Astrocyte (in vitro differentiated cells and primary cell): ENCODE measurements around the gene PHKG2. TPM values are rescaled to one million over a fixed set of nuclear protein-coding genes. Genes with fewer than 3 reads are reported as not detected.

Source experiments
- DNase-seq: peaks from one replicate; pipeline ENCODE4 v3.0.0-alpha.2; 2010; ENCODE audit warnings: low read depth
- FAIRE-seq: peaks from 2 replicates; lab custom pipeline; 2011; peaks lifted over from hg19 to GRCh38; lab: Jason Lieb, UNC
- H2AFZ ChIP-seq: 2 replicates; pipeline ENCODE4 v1.6.0; 2012; ENCODE audit warnings: low read depth, low read length, inconsistent platforms
- H3K27ac ChIP-seq: 2 replicates; pipeline ENCODE4 v1.5.1; 2011; ENCODE audit warnings: low read depth, low read length, inconsistent platforms
- H3K27me3 ChIP-seq: 2 replicates; pipeline ENCODE4 v1.6.0; 2011; ENCODE audit warnings: low read length, inconsistent platforms; ENCODE audit not compliant: insufficient read depth
- H3K36me3 ChIP-seq: 2 replicates; pipeline ENCODE4 v1.5.1; 2011; ENCODE audit warnings: low read length, inconsistent platforms; ENCODE audit not compliant: insufficient read depth
- H3K4me1 ChIP-seq: 2 replicates; pipeline ENCODE4 v1.5.1; 2011; ENCODE audit warnings: low read length, inconsistent platforms; ENCODE audit not compliant: insufficient read depth
- H3K4me2 ChIP-seq: 2 replicates; pipeline ENCODE4 v1.6.0; 2012; ENCODE audit warnings: low read length, inconsistent platforms
- H3K4me3 ChIP-seq: 2 replicates; pipeline ENCODE4 v1.5.1; 2011; ENCODE audit warnings: low read depth, mild to moderate bottlenecking, low read length, inconsistent platforms; ENCODE audit not compliant: insufficient read depth
- H3K79me2 ChIP-seq: 2 replicates; pipeline ENCODE4 v1.6.0; 2012; ENCODE audit warnings: mild to moderate bottlenecking, low read length, inconsistent platforms; ENCODE audit not compliant: insufficient read depth
- H3K9ac ChIP-seq: 2 replicates; pipeline ENCODE4 v1.6.0; 2012; ENCODE audit warnings: mild to moderate bottlenecking, low read length, inconsistent platforms
- H3K9me3 ChIP-seq: 2 replicates; pipeline ENCODE4 v1.5.1; 2012; ENCODE audit warnings: low read depth, mild to moderate bottlenecking, low read length, inconsistent platforms; ENCODE audit not compliant: insufficient read depth
- H4K20me1 ChIP-seq: 2 replicates; pipeline ENCODE4 v1.6.0; 2012; ENCODE audit warnings: low read length, inconsistent platforms; ENCODE audit not compliant: insufficient read depth
- H3K27ac Mint-ChIP-seq: one replicate; pipeline ENCODE4 v1.8.0; 2021; ENCODE audit warnings: mild to moderate bottlenecking, mixed read lengths; ENCODE audit not compliant: unreplicated experiment
- H3K27me3 Mint-ChIP-seq: one replicate; pipeline ENCODE4 v1.8.0; 2021; ENCODE audit warnings: low read depth, mixed read lengths; ENCODE audit not compliant: unreplicated experiment
- H3K36me3 Mint-ChIP-seq: one replicate; pipeline ENCODE4 v1.8.0; 2021; ENCODE audit warnings: low read depth, mixed read lengths; ENCODE audit not compliant: unreplicated experiment
- H3K4me1 Mint-ChIP-seq: one replicate; pipeline ENCODE4 v1.8.0; 2021; ENCODE audit warnings: low read depth, mixed read lengths; ENCODE audit not compliant: unreplicated experiment
- H3K4me3 Mint-ChIP-seq: one replicate; pipeline ENCODE4 v1.8.0; 2021; ENCODE audit warnings: mild to moderate bottlenecking, moderate library complexity, mixed read lengths; ENCODE audit not compliant: unreplicated experiment
- H3K9me3 Mint-ChIP-seq: one replicate; pipeline ENCODE4 v1.8.0; 2021; ENCODE audit warnings: mild to moderate bottlenecking, mixed read lengths; ENCODE audit not compliant: unreplicated experiment
- CTCF ChIP-seq: IDR thresholded peaks from 2 replicates; pipeline ENCODE4 v1.5.1; 2011; ENCODE audit warnings: low read depth, mild to moderate bottlenecking, inconsistent platforms, low read length, moderate library complexity; ENCODE audit not compliant: insufficient read depth
- EZH2 ChIP-seq: IDR thresholded peaks from 2 replicates; pipeline ENCODE4 v1.6.1; 2012; ENCODE audit warnings: mild to moderate bottlenecking, low read length, inconsistent platforms; ENCODE audit not compliant: insufficient read depth
- total RNA-seq: library from RNA; stranded (reverse); gene quantifications from 2 replicates; pipeline ENCODE4 v1.2.1, GENCODE V29; 2021

Gene PHKG2
- total RNA-seq, 1 donor from 2014 or later = 34.2 TPM

- Mint-ChIP-seq H3K4me3 (no peak overlapping the region), H3K27ac (no peak overlapping the region), H3K4me1 (peaks cover 10% of the 10 kb centered on the region), H3K27me3 (no peaks in the 10 kb centered on the region), H3K9me3 (no peaks in the 10 kb centered on the region), H3K36me3 (peaks cover 12% of the 10 kb centered on the region)
- H3K27ac ChIP-seq = no peak overlapping the region
- H2AFZ ChIP-seq = no peak overlapping the region
- H3K9ac ChIP-seq = no peak overlapping the region
- H3K36me3 ChIP-seq = peaks cover 52% of the 10 kb centered on the region
- H3K27me3 ChIP-seq = no peaks in the 10 kb centered on the region
- no peaks in the 10 kb centered on the region for H3K9me3 ChIP-seq
- DNase-seq = no peak
- no peak for TF ChIP-seq EZH2
- no peak for TF ChIP-seq CTCF
- FAIRE-seq = no peak
- peaks cover 64% of the 10 kb centered on the region for H4K20me1 ChIP-seq
- no peak overlapping the region for H3K4me3 ChIP-seq
- no peak overlapping the region for H3K4me2 ChIP-seq
- H3K4me1 ChIP-seq = peaks cover 12% of the 10 kb centered on the region
- peaks cover 43% of the 10 kb centered on the region for H3K79me2 ChIP-seq
Observed at GRCh38 chr16:30764816-30765465, 16.7 kb downstream of the PHKG2 start.

- TF ChIP-seq CTCF (no peak), EZH2 (no peak)
- Mint-ChIP-seq H3K36me3 (peaks cover 15% of the 10 kb centered on the region), H3K27me3 (no peaks in the 10 kb centered on the region), H3K4me3 (no peak overlapping the region), H3K9me3 (no peaks in the 10 kb centered on the region), H3K4me1 (peaks cover 13% of the 10 kb centered on the region), H3K27ac (no peak overlapping the region)
- Histone ChIP-seq H3K9ac (no peak overlapping the region), H2AFZ (no peak overlapping the region), H3K4me1 (peaks cover 6% of the 10 kb centered on the region), H4K20me1 (peaks cover 68% of the 10 kb centered on the region), H3K79me2 (peaks cover 43% of the 10 kb centered on the region), H3K4me2 (no peak overlapping the region), H3K27me3 (no peaks in the 10 kb centered on the region), H3K36me3 (peaks cover 59% of the 10 kb centered on the region), H3K27ac (no peak overlapping the region), H3K9me3 (no peaks in the 10 kb centered on the region), H3K4me3 (no peak overlapping the region)
- DNase-seq = no peak
- FAIRE-seq = no peak
Observed at GRCh38 chr16:30766206-30766932, 18.1 kb downstream of the PHKG2 start.

GRCh38 chr16:30766933-30767284 lies 18.7 kb downstream of the PHKG2 start:
- Histone ChIP-seq H3K27me3 (no peaks in the 10 kb centered on the region), H3K4me1 (peaks cover 6% of the 10 kb centered on the region), H3K79me2 (peaks cover 43% of the 10 kb centered on the region), H3K9ac (no peak overlapping the region), H2AFZ (no peak overlapping the region), H3K4me2 (no peak overlapping the region), H3K9me3 (no peaks in the 10 kb centered on the region), H3K27ac (no peak overlapping the region), H3K36me3 (peaks cover 61% of the 10 kb centered on the region), H3K4me3 (no peak overlapping the region), H4K20me1 (peaks cover 68% of the 10 kb centered on the region)
- no peak overlapping the region for H3K4me3 Mint-ChIP-seq
- peaks cover 13% of the 10 kb centered on the region for H3K4me1 Mint-ChIP-seq
- FAIRE-seq (no peak), DNase-seq (no peak)
- H3K9me3 Mint-ChIP-seq = no peaks in the 10 kb centered on the region
- TF ChIP-seq CTCF (no peak), EZH2 (no peak)
- H3K27ac Mint-ChIP-seq = no peak overlapping the region
- no peaks in the 10 kb centered on the region for H3K27me3 Mint-ChIP-seq
- peaks cover 17% of the 10 kb centered on the region for H3K36me3 Mint-ChIP-seq
